OCI-LY7 (cell line): Measurements from ENCODE around the gene KRTAP5-4. TPM values are rescaled to one million over a fixed set of nuclear protein-coding genes. Genes with fewer than 3 reads are reported as not detected.

ENCODE experiments used
- BruUV-seq: library from RNA; stranded (reverse); fragments of 400-500 nt; replicated peaks from 2 replicates; lab custom pipeline; 2021; lab: Mats Ljungman, UMichigan
- CTCF ChIA-PET: fragments of 300-600 bp; sonication (Branson Sonifier 250); formaldehyde crosslinking; loops from one replicate; lab custom pipeline; 2022; ENCODE audit warnings: antibody characterized with exemption; ENCODE audit not compliant: unreplicated experiment; lab: Charles Lee
- POLR2A ChIA-PET: fragments of 300-600 bp; sonication (Branson Sonifier 250); formaldehyde crosslinking; loops from one replicate; lab custom pipeline; 2022; ENCODE audit warnings: antibody characterized with exemption; lab: Charles Lee
- DNase-seq: peaks from one replicate; pipeline ENCODE4 v3.0.0-alpha.2; 2015; ENCODE audit warnings: low spot score
- H2AFZ ChIP-seq: fragments of 200-600 bp; sonication (generic), shearing (Covaris generic); 2 replicates; pipeline ENCODE4 v1.6.1; 2014; ENCODE audit warnings: mild to moderate bottlenecking, antibody characterized with exemption, low read length, moderate library complexity
- H3K27ac ChIP-seq: fragments of 200-600 bp; sonication (generic); 2 replicates; pipeline ENCODE4 v1.5.1; 2014; ENCODE audit warnings: mixed run types, low read depth, mild to moderate bottlenecking, moderate library complexity, low read length, inconsistent platforms; ENCODE audit not compliant: poor library complexity, severe bottlenecking
- H3K36me3 ChIP-seq: fragments of 200-600 bp; sonication (generic); 2 replicates; pipeline ENCODE4 v1.6.1; 2014; ENCODE audit warnings: mild to moderate bottlenecking, antibody characterized with exemption, low read length, moderate library complexity, mixed read lengths; ENCODE audit not compliant: insufficient read depth
- H3K4me1 ChIP-seq: fragments of 200-600 bp; sonication (generic); 2 replicates; pipeline ENCODE4 v1.5.1; 2014; ENCODE audit warnings: mild to moderate bottlenecking, low read length; ENCODE audit not compliant: insufficient read depth, poor library complexity, severe bottlenecking
- H3K4me2 ChIP-seq: fragments of 200-600 bp; sonication (generic); 2 replicates; pipeline ENCODE4 v1.6.1; 2014; ENCODE audit warnings: mild to moderate bottlenecking, low read length
- H3K4me3 ChIP-seq: fragments of 200-600 bp; sonication (generic); 2 replicates; pipeline ENCODE4 v1.5.1; 2014; ENCODE audit warnings: mild to moderate bottlenecking, low read depth, low read length; ENCODE audit not compliant: poor library complexity, severe bottlenecking
- H3K79me2 ChIP-seq: fragments of 200-600 bp; sonication (generic); 2 replicates; pipeline ENCODE4 v1.6.1; 2016; ENCODE audit warnings: low read depth, mild to moderate bottlenecking, low read length, moderate library complexity, mixed read lengths; ENCODE audit not compliant: insufficient read depth
- H3K9me2 ChIP-seq: fragments of 200-600 bp; sonication (generic); 2 replicates; pipeline ENCODE4 v1.6.1; 2016; ENCODE audit warnings: mild to moderate bottlenecking, low read length, mixed read lengths; ENCODE audit not compliant: insufficient read depth
- H3K9me3 ChIP-seq: fragments of 200-600 bp; sonication (generic); 2 replicates; pipeline ENCODE4 v1.6.1; 2014; ENCODE audit warnings: mild to moderate bottlenecking, mixed run types, low read length, mixed read lengths
- H4K20me1 ChIP-seq: fragments of 200-600 bp; sonication (generic); 2 replicates; pipeline ENCODE4 v1.6.1; 2014; ENCODE audit warnings: mild to moderate bottlenecking, antibody characterized with exemption, low read length, moderate library complexity, mixed read lengths; ENCODE audit not compliant: insufficient read depth
- CTCF ChIP-seq: fragments of 200-600 bp; sonication (generic); conservative IDR thresholded peaks from 2 replicates; pipeline ENCODE4 v1.5.1; 2014; ENCODE audit warnings: mild to moderate bottlenecking, antibody characterized with exemption, low read length, moderate library complexity, mixed read lengths
- EZH2phosphoT487 ChIP-seq: fragments of 200-600 bp; sonication (generic); IDR thresholded peaks from 2 replicates; pipeline ENCODE4 v1.6.1; 2018; ENCODE audit warnings: low read depth, borderline replicate concordance, mild to moderate bottlenecking, mixed run types, antibody characterized with exemption, low read length, moderate library complexity, mixed read lengths
- intact Hi-C: fragments of 100-400 bp; cut with micrococcal nuclease; formaldehyde crosslinking; loops from one replicate; pipeline ENCODE4 v1.10.0; 2022; ENCODE audit not compliant: unreplicated experiment
- total RNA-seq, 2 experiments: library from RNA; depleted of rRNA in 1 of 2; stranded (reverse); fragments of >200 nt in 1 of 2; shearing (Covaris generic) in 1 of 2; gene quantifications; 2 replicates each; pipeline ENCODE4 v1.2.3, GENCODE V29; 2014 to 2022

KRTAP5-4 gene
- total RNA-seq, 2 experiments from 2014 or later, result not detected

GRCh38 chr11:1645357-1645821 is 23.5 kb upstream of the KRTAP5-4 start:
- H3K36me3 ChIP-seq, result no peaks in the 10 kb centered on the region
- H3K9me2 ChIP-seq, result no peaks in the 10 kb centered on the region
- H3K4me1 ChIP-seq, result no peaks in the 10 kb centered on the region
- H3K27ac ChIP-seq, result no peak overlapping the region
- intact Hi-C loops, result no loop called here
- no peak overlapping the region for H3K4me2 ChIP-seq
- no peaks in the 10 kb centered on the region for H3K9me3 ChIP-seq
- BruUV-seq, result no TSS peak
- ChIA-PET POLR2A (no interaction called here), CTCF (no interaction called here)
- H3K79me2 ChIP-seq, result no peaks in the 10 kb centered on the region
- DNase-seq, result no peak
- no peak overlapping the region for H2AFZ ChIP-seq
- TF ChIP-seq CTCF, result no peak
- TF ChIP-seq EZH2phosphoT487, result no peak
- H4K20me1 ChIP-seq, result no peaks in the 10 kb centered on the region
- no peak overlapping the region for H3K4me3 ChIP-seq

DNA sequence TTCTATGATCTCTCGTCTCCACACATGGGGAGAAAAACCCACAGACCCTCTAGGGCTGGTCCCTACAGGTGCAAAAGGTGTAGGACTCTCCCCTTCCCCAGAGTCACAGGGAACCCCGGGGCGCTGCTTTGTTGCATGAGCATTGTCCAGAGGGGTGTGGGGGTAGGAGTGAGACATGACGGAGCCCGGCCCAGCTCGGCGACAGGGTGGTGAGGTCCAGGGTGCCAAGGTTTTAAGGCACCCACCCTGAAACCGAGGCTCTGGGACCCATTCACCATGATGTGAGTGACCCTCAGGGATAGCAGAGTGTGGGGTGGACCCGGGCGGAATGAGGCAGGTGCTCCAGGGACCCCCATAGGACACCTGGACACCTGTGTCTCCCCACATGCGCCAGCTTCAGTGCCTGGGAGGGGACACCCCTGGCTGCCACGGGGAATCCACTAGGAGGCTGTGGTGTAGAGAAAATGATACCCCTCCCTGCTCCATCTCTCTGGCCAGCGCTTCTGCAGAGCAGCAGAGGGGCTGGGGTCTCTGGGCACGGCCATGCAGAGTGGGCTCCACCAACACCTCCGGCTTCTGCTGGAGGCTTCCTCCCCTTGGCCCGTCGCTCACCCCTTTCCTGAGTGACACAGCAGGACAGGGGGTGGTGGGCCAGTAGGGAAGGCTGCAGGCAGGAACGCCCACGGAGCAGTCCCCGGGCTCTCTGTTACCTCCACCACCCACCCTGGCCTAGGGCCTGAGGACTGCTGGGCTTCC is 22.8 kb upstream of the KRTAP5-4 start:
- ChIA-PET CTCF (interaction anchor here (0.6 kb wide), 1 partner anchor 8 kb away, joined by 4 read pairs; no protein-coding TSS in a partner anchor), POLR2A (no interaction called here)
- TF ChIP-seq CTCF (no peak), EZH2phosphoT487 (no peak)
- H3K4me2 ChIP-seq, result no peak overlapping the region
- H3K9me3 ChIP-seq, result no peaks in the 10 kb centered on the region
- DNase-seq, result no peak
- H3K4me1 ChIP-seq, result no peaks in the 10 kb centered on the region
- no peaks in the 10 kb centered on the region for H3K79me2 ChIP-seq
- no peak overlapping the region for H3K4me3 ChIP-seq
- no peak overlapping the region for H3K27ac ChIP-seq
- no peak overlapping the region for H2AFZ ChIP-seq
- H4K20me1 ChIP-seq, result no peaks in the 10 kb centered on the region
- no peaks in the 10 kb centered on the region for H3K9me2 ChIP-seq
- H3K36me3 ChIP-seq, result no peaks in the 10 kb centered on the region
- intact Hi-C loops, result no loop called here
- BruUV-seq, result no TSS peak

GRCh38 chr11:1643146-1643690 is 21.3 kb upstream of the KRTAP5-4 start:
- Histone ChIP-seq H2AFZ (no peak overlapping the region), H3K4me1 (no peaks in the 10 kb centered on the region), H3K4me3 (no peak overlapping the region), H3K9me3 (no peaks in the 10 kb centered on the region), H4K20me1 (no peaks in the 10 kb centered on the region), H3K27ac (no peak overlapping the region), H3K36me3 (no peaks in the 10 kb centered on the region), H3K79me2 (no peaks in the 10 kb centered on the region), H3K9me2 (no peaks in the 10 kb centered on the region), H3K4me2 (no peak overlapping the region)
- intact Hi-C loops, result no loop called here
- POLR2A ChIA-PET, result no interaction called here
- CTCF ChIA-PET, result no interaction called here
- DNase-seq, result no peak
- TF ChIP-seq CTCF (no peak), EZH2phosphoT487 (no peak)
- no TSS peak for BruUV-seq
